H1 (cell line): ENCODE results near the gene VASH1. TPM values are rescaled to one million over a fixed set of nuclear protein-coding genes. Genes with fewer than 3 reads are reported as not detected.

ENCODE experiments used
- CTCF ChIA-PET: fragments of 300-600 bp; sonication (Branson Sonifier 250); formaldehyde crosslinking; loops from one replicate; lab custom pipeline; 2021; ENCODE audit not compliant: partially characterized antibody; lab: Charles Lee
- POLR2A ChIA-PET: fragments of 300-600 bp; sonication (Branson Sonifier 250); formaldehyde crosslinking; loops from one replicate; lab custom pipeline; 2021; ENCODE audit warnings: inconsistent platforms; ENCODE audit not compliant: partially characterized antibody; lab: Charles Lee
- DNase-seq, 2 experiments: peaks; one replicate each; pipeline versions ENCODE4 v3.0.0 to v3.0.0-alpha.2; 2010 to 2022; ENCODE audit warnings: low spot score in 2 of 2, low read depth in 1 of 2, mixed read lengths in 1 of 2
- FAIRE-seq: peaks from 2 replicates; lab custom pipeline; 2011; peaks lifted over from hg19 to GRCh38; lab: Jason Lieb, UNC
- H2AFZ ChIP-seq: 2 replicates; pipeline ENCODE4 v1.8.1; 2012; ENCODE audit warnings: low read length, inconsistent platforms
- H2AK5ac ChIP-seq: 2 replicates; pipeline ENCODE4 v1.6.1; 2013; ENCODE audit warnings: low read depth, low read length
- H2BK120ac ChIP-seq: replicated peaks from 2 replicates; pipeline ENCODE3; 2013; ENCODE audit warnings: low read depth, low read length, inconsistent platforms
- H2BK12ac ChIP-seq: 2 replicates; pipeline ENCODE4 v1.6.1; 2013; ENCODE audit warnings: low read depth, low read length
- H2BK15ac ChIP-seq: 2 replicates; pipeline ENCODE4 v1.6.1; 2013; ENCODE audit warnings: low read length
- H2BK20ac ChIP-seq: 2 replicates; pipeline ENCODE4 v1.6.1; 2013; ENCODE audit warnings: low read length
- H2BK5ac ChIP-seq: 2 replicates; pipeline ENCODE4 v1.6.1; 2013; ENCODE audit warnings: low read depth, low read length
- H3K14ac ChIP-seq: 2 replicates; pipeline ENCODE4 v1.6.1; 2013; ENCODE audit warnings: inconsistent platforms; ENCODE audit not compliant: insufficient read length
- H3K18ac ChIP-seq: 2 replicates; pipeline ENCODE4 v1.6.1; 2013; ENCODE audit warnings: low read length; ENCODE audit errors: extremely low read depth
- H3K23ac ChIP-seq: 2 replicates; pipeline ENCODE4 v1.6.1; 2013; ENCODE audit warnings: inconsistent platforms; ENCODE audit not compliant: insufficient read length
- H3K23me2 ChIP-seq: 2 replicates; pipeline ENCODE4 v1.6.1; 2013; ENCODE audit warnings: low read depth, low read length
- H3K27ac ChIP-seq: 2 replicates; pipeline ENCODE4 v1.6.1; 2011; ENCODE audit warnings: low read depth, low read length, inconsistent platforms
- H3K27me3 ChIP-seq, 4 experiments: replicated peaks in 1 of 4; 1 replicate in 1 of 4; 2 replicates in 3 of 4; pipeline versions ENCODE4 v1.6.1 to v1.8.1; 2011 to 2013; ENCODE audit warnings: low read length in 3 of 4, mild to moderate bottlenecking in 3 of 4, inconsistent platforms in 2 of 4, mixed read lengths in 2 of 4, moderate library complexity in 1 of 4; ENCODE audit not compliant: control insufficient read depth in 3 of 4, insufficient read depth in 3 of 4; ENCODE audit errors: extremely low read depth in 1 of 4
- H3K36me3 ChIP-seq, 4 experiments: 2 replicates each; pipeline versions ENCODE4 v1.6.1 to v1.8.1; 2011 to 2013; ENCODE audit warnings: mild to moderate bottlenecking in 4 of 4, low read length in 3 of 4, moderate library complexity in 2 of 4, control low read depth in 1 of 4, inconsistent platforms in 1 of 4; ENCODE audit not compliant: insufficient read depth in 4 of 4, control insufficient read depth in 2 of 4
- H3K4ac ChIP-seq: replicated peaks from 2 replicates; pipeline ENCODE3; 2013; ENCODE audit warnings: low read length, low read depth, mixed read lengths, inconsistent platforms; ENCODE audit not compliant: insufficient read length
- H3K4me1 ChIP-seq, 4 experiments: replicated peaks in 1 of 4; 1 replicate in 1 of 4; 2 replicates in 3 of 4; pipeline versions ENCODE4 v1.6.1 to v1.8.1; 2011 to 2013; ENCODE audit warnings: low read length in 3 of 4, inconsistent platforms in 2 of 4, mixed read lengths in 1 of 4; ENCODE audit not compliant: insufficient read depth in 4 of 4, control insufficient read depth in 3 of 4
- H3K4me2 ChIP-seq, 2 experiments: 2 replicates each; pipeline versions ENCODE4 v1.6.1 to v1.8.1; 2011 to 2013; ENCODE audit warnings: low read depth in 2 of 2, low read length in 2 of 2, control low read depth in 1 of 2, inconsistent platforms in 1 of 2, mild to moderate bottlenecking in 1 of 2; ENCODE audit not compliant: insufficient read depth in 1 of 2
- H3K4me3 ChIP-seq, 4 experiments: fragments of 200-600, 300-600 bp in 1 of 4; sonication (generic), shearing (Covaris generic), sonication (Bioruptor Twin) in 1 of 4; 2 replicates each; pipeline versions ENCODE4 v1.5.1 to v1.8.1; 2011 to 2016; ENCODE audit warnings: low read length in 4 of 4, low read depth in 3 of 4, control low read depth in 2 of 4, inconsistent platforms in 2 of 4, mild to moderate bottlenecking in 2 of 4, mixed read lengths in 1 of 4, moderate library complexity in 1 of 4; ENCODE audit not compliant: insufficient read depth in 2 of 4; ENCODE audit errors: extremely low read depth in 1 of 4
- H3K56ac ChIP-seq: replicated peaks from 2 replicates; pipeline ENCODE3; 2013; ENCODE audit warnings: low read depth, mild to moderate bottlenecking, mixed read lengths, low read length, inconsistent platforms; ENCODE audit not compliant: insufficient read length
- H3K79me1 ChIP-seq: 2 replicates; pipeline ENCODE4 v1.6.1; 2013; ENCODE audit warnings: low read depth, low read length, control low read depth
- H3K79me2 ChIP-seq, 2 experiments: 2 replicates each; pipeline versions ENCODE4 v1.6.1 to v1.8.1; 2012 to 2013; ENCODE audit warnings: low read length in 2 of 2, mild to moderate bottlenecking in 2 of 2, inconsistent platforms in 1 of 2; ENCODE audit not compliant: insufficient read depth in 2 of 2, control insufficient read depth in 1 of 2
- H3K9ac ChIP-seq, 4 experiments: replicated peaks in 1 of 4; 1 replicate in 1 of 4; 2 replicates in 3 of 4; pipeline versions ENCODE4 v1.6.1 to v1.8.1; 2011 to 2013; ENCODE audit warnings: low read depth in 3 of 4, low read length in 3 of 4, control low read depth in 2 of 4, mild to moderate bottlenecking in 2 of 4, moderate library complexity in 2 of 4, inconsistent platforms in 1 of 4; ENCODE audit errors: extremely low read depth in 1 of 4
- H3K9me3 ChIP-seq, 2 experiments: 2 replicates each; pipeline versions ENCODE4 v1.6.1 to v1.8.1; 2012 to 2013; ENCODE audit warnings: mild to moderate bottlenecking in 2 of 2, moderate library complexity in 2 of 2, control low read depth in 1 of 2, inconsistent platforms in 1 of 2, low read depth in 1 of 2, low read length in 1 of 2, mixed read lengths in 1 of 2; ENCODE audit not compliant: insufficient read depth in 2 of 2
- H4K20me1 ChIP-seq, 2 experiments: replicated peaks in 1 of 2; 2 replicates each; pipeline versions ENCODE3 to v1.8.1; 2011 to 2013; ENCODE audit warnings: inconsistent platforms in 2 of 2, low read length in 2 of 2, mild to moderate bottlenecking in 1 of 2; ENCODE audit not compliant: insufficient read depth in 2 of 2, control insufficient read depth in 1 of 2
- H4K5ac ChIP-seq: 2 replicates; pipeline ENCODE4 v1.6.1; 2013; ENCODE audit warnings: low read length, low read depth, mixed read lengths, inconsistent platforms; ENCODE audit not compliant: insufficient read length
- H4K8ac ChIP-seq: 2 replicates; pipeline ENCODE4 v1.8.0; 2013; ENCODE audit warnings: mild to moderate bottlenecking, moderate library complexity, low read length, inconsistent platforms; ENCODE audit not compliant: insufficient read depth; ENCODE audit errors: extremely low read depth
- H4K91ac ChIP-seq: replicated peaks from 2 replicates; pipeline ENCODE3; 2013; ENCODE audit warnings: low read length, mixed read lengths, inconsistent platforms; ENCODE audit not compliant: insufficient read length
- ASH2L ChIP-seq: fragments of 200-600, 300-600 bp; sonication (generic); IDR thresholded peaks from one replicate; pipeline ENCODE4 v1.7.1; 2017; ENCODE audit warnings: low read length
- CBX5 ChIP-seq: fragments of 300-800, 300-1000 bp; sonication (generic); IDR thresholded peaks from 2 replicates; pipeline ENCODE4 v1.7.1; 2016; ENCODE audit warnings: antibody characterized with exemption, low read length, low read depth
- CHD1 ChIP-seq: IDR thresholded peaks from 2 replicates; pipeline ENCODE4 v1.6.1; 2012; ENCODE audit warnings: low read depth, low read length, improper control_type of control experiment
- KDM5A ChIP-seq: fragments of 200-600 bp; IDR thresholded peaks from 2 replicates; pipeline ENCODE4 v1.7.1; 2012; ENCODE audit warnings: mild to moderate bottlenecking, low read length, inconsistent platforms, mixed read lengths
- NANOG ChIP-seq: IDR thresholded peaks from 2 replicates; pipeline ENCODE4 v1.6.1; 2011; ENCODE audit warnings: low read length, low read depth, mild to moderate bottlenecking, inconsistent platforms; ENCODE audit not compliant: insufficient read depth, poor library complexity, severe bottlenecking
- RAD21 ChIP-seq, 2 experiments: IDR thresholded peaks in 1 of 2; conservative IDR thresholded peaks in 1 of 2; 2 replicates each; pipeline ENCODE4 v1.6.1; 2011; ENCODE audit warnings: low read depth in 2 of 2, low read length in 2 of 2, improper control_type of control experiment in 1 of 2, inconsistent platforms in 1 of 2, mild to moderate bottlenecking in 1 of 2, moderate library complexity in 1 of 2
- RBBP5 ChIP-seq: IDR thresholded peaks from 2 replicates; pipeline ENCODE4 v1.7.1; 2012; ENCODE audit warnings: low read depth, mild to moderate bottlenecking, inconsistent platforms, low read length, moderate library complexity, borderline replicate concordance
- SIN3A ChIP-seq, 2 experiments: IDR thresholded peaks in 1 of 2; conservative IDR thresholded peaks in 1 of 2; 2 replicates each; pipeline ENCODE4 v1.6.1; 2011 to 2012; ENCODE audit warnings: low read length in 2 of 2, improper control_type of control experiment in 1 of 2, low read depth in 1 of 2, mild to moderate bottlenecking in 1 of 2
- TAF1 ChIP-seq: IDR thresholded peaks from 2 replicates; pipeline ENCODE4 v1.6.1; 2011; ENCODE audit warnings: mild to moderate bottlenecking, low read depth, low read length
- ZNF274 ChIP-seq: IDR thresholded peaks from 2 replicates; pipeline ENCODE4 v1.7.0; 2012; ENCODE audit warnings: low read length, borderline replicate concordance; ENCODE audit errors: extremely low read depth
- WGBS, 2 experiments: shearing (Covaris generic) in 1 of 2; methylation state at CpG; one replicate each; pipeline versions ENCODE4 v1.1.6 to v1.1.7; 2013 to 2015; ENCODE audit warnings: low lambda C conversion rate in 2 of 2, mixed read lengths in 2 of 2, inconsistent platforms in 1 of 2, low coverage in 1 of 2, missing lambda C conversion rate in 1 of 2; ENCODE audit not compliant: insufficient replicate concordance in 2 of 2, insufficient coverage in 1 of 2, insufficient read length in 1 of 2; ENCODE audit errors: extremely low coverage in 1 of 2, missing lambda C conversion rate in 1 of 2; 5-methylcytosine and 5-hydroxymethylcytosine counted together
- polyA plus RNA-seq, 7 experiments: library from polyadenylated mRNA; depleted of rRNA in 3 of 7; stranded (reverse) in 5 of 7; unstranded in 2 of 7; fragments of >200 nt in 5 of 7; fragments of 200-250 nt in 2 of 7; gene quantifications; 1 replicate in 5 of 7; 2 replicates in 1 of 7; 4 replicates in 1 of 7; pipeline versions ENCODE4 v1.2.1 to v1.2.3, GENCODE V29; 2011 to 2013; ENCODE audit warnings: missing spikeins in 2 of 7, mixed read lengths in 2 of 7
- total RNA-seq: library from RNA; stranded (reverse); fragmentation: NEBNext Ultra II Directional; extraction: Animal tissue kit (Norgen Biotek cat#: 25700); gene quantifications from 2 replicates; pipeline ENCODE4 v1.2.1, GENCODE V29; 2021

Gene VASH1
- total and polyA plus RNA-seq, 2 of the 8 experiments (the other 6 are each of a cell fraction or from before 2014, with no cell fraction given) = 3.1 to 6.4 TPM

- CTCF ChIA-PET = interaction anchor here (0.6 kb wide), 1 partner anchor 170 kb away, joined by 3 read pairs; no protein-coding TSS in a partner anchor
- POLR2A ChIA-PET = no interaction called here
- H3K4ac ChIP-seq = no peak overlapping the region
Measured at GRCh38 chr14:76820700-76821099, 59.4 kb downstream of the VASH1 start.

More at GRCh38 chr14:76820700-76821099, 59.4 kb downstream of the VASH1 start:
- no peaks in the 10 kb centered on the region for H3K4me1 ChIP-seq
- TF ChIP-seq NANOG (no peak), RAD21 (IDR thresholded peaks at IDR 0.05 in 1 of 2, conservative IDR thresholded peaks at IDR 0.05 in 1 of 2; ENCODE audit: low read depth in 2 of 2, low read length in 2 of 2) (no peak), ZNF274 (no peak), CHD1 (no peak), KDM5A (no peak), SIN3A (conservative IDR thresholded peaks at IDR 0.05 in 1 of 2, IDR thresholded peaks at IDR 0.05 in 1 of 2; ENCODE audit: low read depth in 1 of 2, low read length in 2 of 2) (no peak), TAF1 (no peak), RBBP5 (no peak), ASH2L (no peak), CBX5 (no peak)
- no peak overlapping the region for H2BK120ac ChIP-seq
- H2BK15ac ChIP-seq = no peak overlapping the region
- H2AK5ac ChIP-seq = no peak overlapping the region
- H3K79me1 ChIP-seq = no peaks in the 10 kb centered on the region
- no peak overlapping the region for H3K18ac ChIP-seq
- no peak overlapping the region for H3K9ac ChIP-seq
- H3K23me2 ChIP-seq = no peaks in the 10 kb centered on the region
- 90% methylated on average over 2 of the region's 2 CpGs; no CpG with 5 or more reads in 1 of the 2 experiments for WGBS, 2 experiments
- H4K8ac ChIP-seq = no peak overlapping the region
- no peak overlapping the region for H2BK5ac ChIP-seq
- no peak overlapping the region for H4K5ac ChIP-seq
- no peaks in the 10 kb centered on the region for H3K79me2 ChIP-seq
- peaks cover 2 to 4% of the 10 kb centered on the region in 2 experiments; a peak in 2 of 4 replicates for H3K9me3 ChIP-seq
- FAIRE-seq (no peak), DNase-seq (no peak)
- no peaks in the 10 kb centered on the region; a peak in 3 of 7 replicates for H3K27me3 ChIP-seq
- no peak overlapping the region for H3K56ac ChIP-seq
- no peak overlapping the region for H2BK12ac ChIP-seq
- no peak overlapping the region for H2BK20ac ChIP-seq
- H3K4me2 ChIP-seq = no peak overlapping the region
- no peaks in the 10 kb centered on the region; a peak in 1 of 8 replicates for H3K36me3 ChIP-seq
- H3K23ac ChIP-seq = no peak overlapping the region
- no peak overlapping the region for H4K91ac ChIP-seq
- H3K4me3 ChIP-seq = no peak overlapping the region
- H3K14ac ChIP-seq = no peak overlapping the region
- H3K27ac ChIP-seq = no peak overlapping the region
- H4K20me1 ChIP-seq = no peaks in the 10 kb centered on the region
- no peak overlapping the region for H2AFZ ChIP-seq
